Measurements from ENCODE around the gene PGS1.

PGS1 gene

DNA sequence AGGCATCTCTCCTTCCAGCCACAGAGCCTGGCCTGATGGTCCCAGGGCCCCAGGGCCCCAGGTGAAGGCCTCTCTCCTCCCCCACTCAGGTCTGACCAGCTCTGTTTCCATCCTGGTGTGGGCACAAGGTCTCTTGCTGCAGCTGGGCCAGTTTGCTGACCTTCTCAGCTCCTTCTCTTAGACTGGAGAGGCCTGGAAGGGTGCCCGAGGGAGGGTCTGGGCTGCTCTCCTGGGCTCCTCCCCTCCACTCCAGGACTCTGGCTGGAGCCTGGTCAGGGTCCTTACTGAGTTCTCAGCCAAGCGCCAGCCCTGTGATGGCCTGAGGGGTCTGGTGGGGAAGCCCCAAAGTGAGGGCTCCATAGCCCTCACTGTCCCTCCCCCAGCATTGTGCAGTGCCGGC lies 31.0 kb upstream of the PGS1 start:
- DNase-seq: no peak

- DNase-seq: no peak
Measured at GRCh38 chr17:78348055-78348770, 30.2 kb upstream of the PGS1 start.

GRCh38 chr17:78349891-78350642 lies 28.4 kb upstream of the PGS1 start:
- DNase-seq: no peak

DNA sequence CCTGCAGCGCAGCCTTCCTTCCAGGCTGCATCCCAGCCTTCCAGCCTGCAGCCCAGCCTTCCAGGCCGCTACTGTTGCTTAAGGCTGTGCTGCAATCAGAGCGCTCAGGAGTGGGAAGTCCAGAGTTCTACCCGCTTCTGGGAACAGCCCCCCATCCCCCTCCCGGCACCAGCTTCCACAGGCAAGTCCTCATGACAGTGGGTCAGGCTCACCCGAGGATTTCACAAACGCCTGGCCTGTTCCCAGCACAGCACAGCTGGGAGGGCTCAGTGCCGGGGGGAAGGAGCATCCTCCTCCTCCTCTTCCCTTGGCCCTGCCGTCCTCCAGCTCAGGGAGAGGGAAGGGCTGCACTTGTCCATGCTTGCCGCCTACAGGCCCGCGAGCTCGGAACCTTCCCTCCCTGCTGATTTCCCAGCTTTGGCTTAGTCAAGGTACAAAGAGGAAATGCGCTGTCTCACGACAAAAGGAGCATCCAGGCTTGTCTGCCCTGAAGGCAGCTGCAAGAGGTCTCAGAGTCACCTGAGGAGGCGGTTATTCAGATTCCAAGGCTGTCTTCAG lies 26.9 kb upstream of the PGS1 start:
- DNase-seq: no peak

GRCh38 chr17:78353834-78354233 lies 24.6 kb upstream of the PGS1 start:
- no peak for DNase-seq

DNA sequence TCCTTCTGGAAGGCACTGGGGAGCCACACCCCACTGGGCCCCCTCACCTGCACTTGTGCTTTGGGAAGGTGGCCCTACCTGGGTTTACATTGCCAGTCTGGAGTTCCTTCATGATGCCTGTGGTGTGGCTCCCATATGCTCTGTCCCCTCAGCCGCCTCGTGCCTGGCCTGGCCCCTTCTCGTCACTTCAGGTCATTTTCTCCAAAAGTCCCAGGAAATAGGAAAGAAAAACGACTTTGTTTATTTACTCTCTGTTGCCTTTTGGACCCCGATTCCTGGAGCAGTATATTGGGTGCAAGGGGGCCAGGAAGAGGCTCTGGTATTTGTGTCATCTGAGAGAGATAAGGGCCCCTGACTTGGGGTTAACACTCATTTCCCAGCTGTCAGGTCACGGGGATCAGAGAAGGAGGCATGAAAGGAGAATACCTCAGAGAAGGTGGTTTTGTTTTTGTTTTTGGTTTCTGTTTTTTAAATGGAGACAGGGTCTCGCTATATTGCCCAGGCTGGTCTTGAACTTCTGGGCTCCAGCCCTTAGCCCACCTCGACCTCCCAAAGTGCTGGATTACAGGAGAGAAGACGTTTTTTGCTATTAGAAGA lies 23.3 kb upstream of the PGS1 start:
- no peak for DNase-seq

- no peak for DNase-seq
Measured at GRCh38 chr17:78355701-78356100, 22.7 kb upstream of the PGS1 start.

- peak; percentile 95 for DNase-seq
Measured at GRCh38 chr17:78356101-78356713, 22.2 kb upstream of the PGS1 start.

DNA sequence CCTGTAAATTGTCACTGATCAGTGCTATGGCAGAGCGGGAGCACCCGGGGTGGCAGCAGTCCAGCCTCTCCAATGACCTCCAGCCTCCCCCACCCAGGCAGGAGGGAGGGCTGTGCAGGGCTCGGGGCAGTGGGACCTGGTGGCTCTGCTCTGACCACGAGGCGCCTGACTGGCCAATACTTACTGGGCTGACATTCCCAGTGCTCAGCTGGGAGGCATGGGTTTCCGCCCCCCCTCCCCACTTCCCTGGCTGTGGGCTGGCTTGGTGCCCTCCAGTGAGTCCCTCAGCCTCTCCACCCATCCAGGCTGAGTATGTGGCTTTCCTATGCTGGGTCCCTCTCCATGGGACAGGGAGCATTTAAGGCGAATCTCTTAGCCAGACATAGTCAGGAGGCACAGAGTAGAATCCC lies 21.3 kb upstream of the PGS1 start:
- peak; percentile 69 for DNase-seq

- no peak for DNase-seq
Measured at GRCh38 chr17:78357672-78358537, 20.5 kb upstream of the PGS1 start.

GRCh38 chr17:78358538-78359320 lies 19.7 kb upstream of the PGS1 start:
- DNase-seq: peak; percentile 80

GRCh38 chr17:78359321-78359996 lies 19.0 kb upstream of the PGS1 start:
- DNase-seq: no peak

DNA sequence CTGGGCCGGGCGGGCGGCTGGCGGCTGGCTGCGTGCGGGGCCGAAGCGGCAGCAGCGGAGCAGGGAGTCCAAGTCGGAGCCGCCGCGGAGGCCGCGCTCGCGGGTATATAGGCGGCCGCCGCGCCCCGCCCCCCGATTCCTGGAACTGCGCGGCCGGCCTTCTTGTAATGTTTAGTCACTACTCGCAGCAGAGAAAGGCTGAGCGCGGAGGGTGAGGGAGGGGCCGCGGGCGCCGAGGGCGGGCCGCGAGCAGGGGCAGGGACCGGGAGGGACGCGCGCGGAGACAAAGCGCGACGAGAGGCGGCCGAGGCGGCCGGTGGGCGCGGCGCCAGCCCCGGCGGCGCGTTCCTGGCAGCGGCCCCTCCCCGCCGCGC lies 18.5 kb upstream of the PGS1 start, which contains the start of gene SOCS3:
TSS of gene SOCS3 (minus strand) at position 81 of the 374 bp plus-strand sequence. CDS start 982 bp downstream, outside the sequence.
- peak; percentile 98 for DNase-seq

DNA sequence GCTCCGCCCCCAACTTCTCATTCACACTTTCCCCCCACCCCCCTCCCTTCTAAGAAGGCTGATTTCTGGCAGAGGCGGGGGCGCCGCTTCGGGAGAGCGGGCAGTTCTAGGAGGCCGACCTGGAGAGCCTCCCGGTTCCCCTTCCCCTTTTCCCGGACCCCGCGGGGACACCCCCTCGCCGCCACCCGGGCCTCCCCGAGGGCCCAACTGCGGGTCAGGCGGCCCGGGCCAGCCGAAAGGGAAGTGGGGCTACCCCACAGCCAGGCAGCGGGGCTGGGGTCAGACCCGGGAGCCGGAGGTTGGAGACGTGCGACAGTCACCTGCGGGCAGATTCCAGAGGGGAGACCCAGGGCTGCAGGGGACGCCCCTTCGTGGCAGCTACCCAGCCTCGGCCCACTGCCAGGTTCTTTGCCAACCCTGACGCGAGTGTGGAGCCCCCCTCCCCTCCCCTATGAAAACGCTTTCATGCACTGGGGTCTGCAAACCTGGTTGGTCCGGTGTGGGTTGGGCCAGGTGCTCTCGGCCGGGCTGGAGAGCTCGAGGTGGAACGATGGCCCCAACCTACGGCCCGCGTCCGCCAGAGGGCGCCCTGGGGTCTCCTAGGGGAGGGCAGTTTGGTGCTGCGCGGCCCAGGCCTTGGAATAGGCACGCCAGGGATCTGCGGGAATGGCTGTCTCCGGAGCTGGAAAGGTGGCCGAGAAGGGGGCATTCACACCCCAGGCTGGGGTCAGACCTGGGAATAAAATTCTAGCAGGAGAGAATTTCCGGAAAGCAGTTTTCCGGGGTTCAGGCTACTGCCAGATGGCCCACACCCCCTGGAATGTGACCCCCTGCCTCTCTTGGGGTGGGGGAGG lies 17.9 kb upstream of the PGS1 start:
- DNase-seq: peak; percentile 97

- no peak for DNase-seq
Measured at GRCh38 chr17:78361225-78361701, 17.2 kb upstream of the PGS1 start.

DNA sequence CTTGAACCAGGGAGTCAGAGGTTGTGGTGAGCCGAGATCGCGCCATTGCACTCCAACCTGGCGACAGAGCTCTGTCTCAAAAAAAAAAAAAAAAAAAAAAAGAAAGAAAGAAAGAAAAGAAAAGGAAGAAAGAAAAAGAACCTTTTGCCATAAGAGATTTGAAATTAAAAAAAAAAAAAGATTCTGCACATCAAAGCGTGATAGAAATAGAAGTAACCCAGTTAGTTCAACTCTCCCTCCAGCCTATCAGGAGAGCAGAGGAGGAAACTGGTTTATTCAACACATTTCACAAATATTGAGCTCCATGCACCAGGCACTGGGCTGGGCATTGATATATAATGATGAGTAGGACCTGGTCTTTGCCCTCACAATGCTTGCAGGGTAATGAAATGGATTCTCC lies 16.2 kb upstream of the PGS1 start:
- DNase-seq: no peak

- no peak for DNase-seq
Measured at GRCh38 chr17:78362671-78363070, 15.8 kb upstream of the PGS1 start.

GRCh38 chr17:78364436-78365281 lies 13.8 kb upstream of the PGS1 start:
- DNase-seq: no peak
